ENCODE measurements around the gene LRIG3. TPM values are rescaled to one million over a fixed set of nuclear protein-coding genes. Genes with fewer than 3 reads are reported as not detected.

The LRIG3 gene
- total RNA-seq (10 to 100 TPM in 2 of 9 donors, 1 to 10 TPM in 7; 1.8 to 24.1 (median 4.2) TPM), polyA plus RNA-seq (1 to 10 TPM; 1.1 to 2.6 (median 1.8) TPM)
- long read RNA-seq, donor 1, full-length matches to known transcripts = 1 of 1 reads
- long read RNA-seq, donor 1, partial matches to known transcripts = 0 of 1 reads
- long read RNA-seq, donor 1, other reads (novel, unspliced or antisense) = 0 of 1 reads
- long read RNA-seq, donor 2 = 0 reads
- long read RNA-seq, donor 3 = 0 reads
- long read RNA-seq, donor 4, full-length matches to known transcripts = 1 of 2 reads
- long read RNA-seq, donor 4, partial matches to known transcripts = 0 of 2 reads
- long read RNA-seq, donor 4, other reads (novel, unspliced or antisense) = 1 of 2 reads
- long read RNA-seq, donor 5, full-length matches to known transcripts = 1 of 2 reads
- long read RNA-seq, donor 5, partial matches to known transcripts = 1 of 2 reads
- long read RNA-seq, donor 5, other reads (novel, unspliced or antisense) = 0 of 2 reads
- long read RNA-seq, donor 6, partial matches to known transcripts = 1 of 1 reads
- long read RNA-seq, donor 6, other reads (novel, unspliced or antisense) = 0 of 1 reads
- long read RNA-seq, donor 7 = 0 reads
- long read RNA-seq, donor 8 = 0 reads
- long read RNA-seq, donor 9, full-length matches to known transcripts = 2 of 2 reads
- long read RNA-seq, donor 9, partial matches to known transcripts = 0 of 2 reads
- long read RNA-seq, donor 9, other reads (novel, unspliced or antisense) = 0 of 2 reads
- long read RNA-seq, donor 10, full-length matches to known transcripts = 1 of 1 reads
- long read RNA-seq, donor 10, partial matches to known transcripts = 0 of 1 reads
- long read RNA-seq, donor 10, other reads (novel, unspliced or antisense) = 0 of 1 reads

DNA sequence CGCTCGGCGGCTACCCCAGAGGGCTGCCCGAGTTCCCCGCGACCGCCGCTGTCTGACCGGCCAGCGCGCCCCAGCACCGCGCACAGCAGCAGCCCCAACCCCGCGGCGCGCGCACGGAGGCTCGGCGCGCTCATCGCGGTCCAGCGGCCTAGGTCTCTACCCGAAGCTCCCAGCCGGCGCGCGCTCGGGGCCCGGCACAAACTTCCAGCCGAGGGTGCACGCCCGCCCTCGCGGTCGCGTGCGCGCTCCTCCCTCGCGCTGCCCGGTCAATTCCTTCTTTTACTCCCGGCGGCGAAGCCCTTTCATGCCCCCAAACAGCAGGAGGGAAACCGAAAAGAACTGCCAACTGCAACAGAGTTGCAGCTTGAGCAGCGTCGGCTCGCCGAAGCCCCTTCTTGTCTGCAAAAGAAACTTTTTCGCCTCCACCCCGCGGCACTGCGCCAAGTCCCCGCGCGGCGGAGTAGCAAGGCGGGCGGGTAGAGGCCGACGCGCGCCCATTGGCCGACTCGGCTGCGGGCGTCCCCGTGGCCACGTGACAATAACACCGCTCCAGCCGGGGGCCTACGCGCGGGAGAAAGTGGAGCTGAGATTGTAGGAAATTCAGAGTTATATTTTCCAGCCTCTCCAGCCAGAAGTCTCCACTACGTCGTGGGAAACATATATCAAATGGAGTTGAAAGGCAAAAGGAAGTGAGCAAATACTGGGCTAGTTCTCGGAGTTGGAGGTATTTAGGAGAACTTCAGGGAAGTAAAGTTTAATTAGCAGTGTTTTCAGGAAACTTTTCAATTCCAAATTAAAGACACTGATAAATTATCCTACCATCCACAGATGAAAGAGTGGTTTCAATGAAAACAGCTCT lies at the start of gene LRIG3:
Gene LRIG3 (minus strand): TSS at position 403 of the 859 bp plus-strand sequence. CDS start 269 bp downstream, at position 134.
- no peaks in the 10 kb centered on the region for H3K27me3 ChIP-seq
- H3K4me1 ChIP-seq (replicated peaks in 1 of 2) = peaks cover 12% of the 10 kb centered on the region in 2 donors
- intact Hi-C loops (cut with DNase I) = no loop called here
- peak within 1 kb of the TSS in 4 of 5 donors; percentile 59 to 89 (median 74) for H3K27ac ChIP-seq
- peak within 1 kb of the TSS in 3 of 4 donors; percentile 29 to 72 (median 47) for H3K4me3 ChIP-seq
- no peaks in the 10 kb centered on the region for H3K9me3 ChIP-seq (replicated peaks in 1 of 3)
- TF ChIP-seq, protein P1, sequence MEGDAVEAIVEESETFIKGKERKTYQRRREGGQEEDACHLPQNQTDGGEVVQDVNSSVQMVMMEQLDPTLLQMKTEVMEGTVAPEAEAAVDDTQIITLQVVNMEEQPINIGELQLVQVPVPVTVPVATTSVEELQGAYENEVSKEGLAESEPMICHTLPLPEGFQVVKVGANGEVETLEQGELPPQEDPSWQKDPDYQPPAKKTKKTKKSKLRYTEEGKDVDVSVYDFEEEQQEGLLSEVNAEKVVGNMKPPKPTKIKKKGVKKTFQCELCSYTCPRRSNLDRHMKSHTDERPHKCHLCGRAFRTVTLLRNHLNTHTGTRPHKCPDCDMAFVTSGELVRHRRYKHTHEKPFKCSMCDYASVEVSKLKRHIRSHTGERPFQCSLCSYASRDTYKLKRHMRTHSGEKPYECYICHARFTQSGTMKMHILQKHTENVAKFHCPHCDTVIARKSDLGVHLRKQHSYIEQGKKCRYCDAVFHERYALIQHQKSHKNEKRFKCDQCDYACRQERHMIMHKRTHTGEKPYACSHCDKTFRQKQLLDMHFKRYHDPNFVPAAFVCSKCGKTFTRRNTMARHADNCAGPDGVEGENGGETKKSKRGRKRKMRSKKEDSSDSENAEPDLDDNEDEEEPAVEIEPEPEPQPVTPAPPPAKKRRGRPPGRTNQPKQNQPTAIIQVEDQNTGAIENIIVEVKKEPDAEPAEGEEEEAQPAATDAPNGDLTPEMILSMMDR (IDR thresholded peaks at IDR 0.05) = peak in 3 of 6 experiments; percentile 16 to 31 (median 20)
- TF ChIP-seq POLR2A (IDR thresholded peaks at IDR 0.05) = peak in 1 of 2 donors; percentile 37
- 0 to 1% (median 0%) methylated on average over 30 to 80 of the region's 80 CpGs for WGBS, 4 donors
- no peaks in the 10 kb centered on the region for H3K36me3 ChIP-seq (replicated peaks in 1 of 2)
- DNase-seq = peak; percentile 73 to 89 (median 80)

DNA sequence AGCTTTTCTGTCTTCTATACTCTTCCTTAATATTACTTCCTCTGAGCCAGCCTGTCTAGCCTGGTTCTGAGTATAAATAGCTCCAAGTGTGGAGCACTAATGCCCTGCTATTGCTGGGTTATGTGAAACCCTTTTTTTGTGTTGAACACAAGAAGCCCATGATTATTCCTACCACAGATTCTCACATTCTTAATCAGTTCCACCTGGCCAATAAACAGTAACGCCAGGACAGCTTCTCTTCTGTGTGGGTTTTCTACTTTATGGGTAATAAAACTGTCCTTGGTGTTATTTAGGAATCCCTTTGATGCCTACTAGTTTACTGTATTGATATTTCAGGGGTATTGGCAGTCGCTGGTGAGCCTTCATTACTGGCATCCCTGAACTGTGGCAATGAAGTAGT lies 48.9 kb upstream of the LRIG3 start:
- Histone ChIP-seq H3K36me3 (replicated peaks in 1 of 2) (no peaks in the 10 kb centered on the region), H3K4me1 (replicated peaks in 1 of 2) (no peaks in the 10 kb centered on the region), H3K4me3 (no peak overlapping the region), H3K9me3 (replicated peaks in 1 of 3) (no peaks in the 10 kb centered on the region), H3K27ac (no peak overlapping the region), H3K27me3 (no peaks in the 10 kb centered on the region)
- 66 to 81% (median 77%) methylated on average over 2 of the region's 2 CpGs for WGBS, 4 donors
- intact Hi-C loops (cut with DNase I) = no loop called here
- TF ChIP-seq, protein P1 (IDR thresholded peaks at IDR 0.05) = no peak
- TF ChIP-seq POLR2A (IDR thresholded peaks at IDR 0.05) = no peak
- no peak for DNase-seq

DNA sequence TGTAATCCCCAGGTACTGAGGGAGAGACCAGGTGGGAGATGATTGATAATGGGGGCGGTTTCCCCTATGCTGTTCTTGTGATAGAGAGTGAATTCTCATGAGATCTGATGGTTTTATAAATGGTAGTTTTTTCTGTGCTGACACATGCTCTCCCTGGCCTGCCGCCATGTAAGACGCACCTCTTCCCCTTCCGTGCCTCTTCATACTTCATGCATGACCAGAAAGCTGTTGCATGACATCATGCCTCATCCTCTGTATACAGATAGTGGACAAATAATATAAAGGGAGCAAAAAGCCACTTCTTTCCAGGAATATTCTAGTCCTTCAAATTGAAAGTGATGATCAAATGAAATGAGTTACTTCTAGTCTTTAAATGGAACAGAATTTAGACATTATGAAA lies 47.3 kb upstream of the LRIG3 start:
- TF ChIP-seq, protein P1 (IDR thresholded peaks at IDR 0.05) = no peak
- no peak for TF ChIP-seq POLR2A (IDR thresholded peaks at IDR 0.05)
- intact Hi-C loops (cut with DNase I) = no loop called here
- no peak for DNase-seq
- Histone ChIP-seq H3K4me3 (no peak overlapping the region), H3K27me3 (no peaks in the 10 kb centered on the region), H3K9me3 (replicated peaks in 1 of 3) (no peaks in the 10 kb centered on the region), H3K4me1 (replicated peaks in 1 of 2) (no peaks in the 10 kb centered on the region), H3K27ac (no peak overlapping the region), H3K36me3 (replicated peaks in 1 of 2) (no peaks in the 10 kb centered on the region)
- WGBS, 4 donors = 79 to 85% (median 80%) methylated on average over 4 of the region's 4 CpGs

Measured in adrenal gland (tissue), 19 donors.